HUDEP-2 (cell line): ENCODE results near the gene CRLF1.
"Not testable (repeated sequence)": the region's sequence is repeated elsewhere in the genome, so short reads cannot be mapped to it uniquely, and the experiment has no call there.

Experiments
- DNase-seq, 76 experiments: peaks; one replicate each; lab custom pipeline; 2025; ENCODE audit not compliant: unreplicated experiment in 76 of 76; lab: John Stamatoyannopoulos, UW

The CRLF1 gene

DNA sequence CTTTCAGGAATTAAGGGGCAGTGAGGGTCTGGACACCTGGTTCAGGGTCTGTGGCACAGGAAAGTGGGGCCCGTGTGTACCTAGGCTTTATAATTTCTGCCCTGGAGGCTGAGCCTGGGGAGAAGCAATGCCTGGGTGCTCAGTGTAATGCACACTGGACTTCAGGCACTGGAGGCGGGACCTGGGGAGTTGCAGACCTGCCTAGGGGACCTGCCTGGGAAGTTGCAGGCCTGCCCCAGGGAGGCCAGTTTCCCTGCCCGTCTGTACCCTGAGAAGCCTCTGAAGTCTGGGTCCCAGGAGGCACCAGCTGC, 3.6 kb upstream of the CRLF1 start:
- DNase-seq, result no peak

DNA sequence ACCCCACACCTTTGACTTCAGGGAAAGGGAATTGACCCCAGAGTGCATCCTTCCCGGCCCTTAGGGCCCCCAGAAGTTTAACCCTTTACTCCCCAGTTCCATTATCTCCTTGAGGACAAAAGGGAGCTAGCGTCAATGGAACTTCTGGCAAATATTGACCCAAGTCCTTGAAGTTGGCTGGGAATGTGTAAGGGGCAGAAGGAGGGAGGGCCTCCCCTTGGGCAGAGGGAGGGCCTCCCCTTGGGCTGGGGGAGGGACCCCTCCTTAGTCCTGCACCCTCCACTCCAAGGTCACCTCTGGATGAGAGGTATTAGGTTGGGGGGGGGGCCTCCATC, 3.1 kb upstream of the CRLF1 start:
- no peak for DNase-seq

DNA sequence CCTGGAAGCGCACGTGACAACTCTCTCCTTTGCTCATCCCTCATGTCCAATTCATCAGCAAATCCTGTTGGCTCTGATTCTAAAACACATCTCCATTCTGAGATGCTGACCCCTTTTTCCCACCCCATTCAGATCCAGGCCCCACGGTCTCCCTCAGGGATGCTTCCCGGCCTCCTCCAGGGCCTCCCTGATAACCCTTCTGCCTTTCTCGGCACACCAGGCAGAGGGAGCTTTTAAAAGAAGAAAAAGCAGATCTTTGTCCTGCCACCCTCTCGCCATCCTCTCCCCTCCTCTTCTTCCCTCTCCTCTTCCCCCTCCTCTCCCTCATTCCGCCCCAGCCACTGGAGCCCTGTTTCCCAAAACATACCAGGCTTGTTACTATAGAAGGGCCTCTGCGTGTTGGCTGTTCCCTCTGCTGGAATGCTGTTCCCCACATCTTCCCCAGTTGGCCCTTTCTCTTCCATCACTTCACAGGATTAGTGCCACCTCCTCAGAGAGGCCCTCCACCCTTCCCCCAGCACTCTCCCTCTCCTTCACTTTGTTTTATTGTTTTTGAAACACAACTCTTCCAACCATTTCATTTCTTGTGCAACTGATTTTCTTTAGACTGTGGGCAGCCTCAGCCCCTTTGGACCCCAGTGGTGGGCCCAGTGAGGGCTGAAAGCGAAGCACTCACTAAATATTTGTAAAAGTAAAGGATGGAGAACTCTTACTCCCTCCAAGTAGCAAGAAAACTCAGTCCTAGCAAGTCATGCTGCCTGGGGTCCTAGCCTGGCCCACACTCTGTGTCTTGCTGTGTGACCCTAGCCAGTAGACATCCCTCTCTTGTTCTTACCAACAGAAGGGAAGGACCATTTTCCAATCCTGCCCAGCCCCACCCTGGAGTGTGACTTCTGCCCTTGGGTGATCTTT, 2.5 kb upstream of the CRLF1 start:
- DNase-seq, result no peak

DNA sequence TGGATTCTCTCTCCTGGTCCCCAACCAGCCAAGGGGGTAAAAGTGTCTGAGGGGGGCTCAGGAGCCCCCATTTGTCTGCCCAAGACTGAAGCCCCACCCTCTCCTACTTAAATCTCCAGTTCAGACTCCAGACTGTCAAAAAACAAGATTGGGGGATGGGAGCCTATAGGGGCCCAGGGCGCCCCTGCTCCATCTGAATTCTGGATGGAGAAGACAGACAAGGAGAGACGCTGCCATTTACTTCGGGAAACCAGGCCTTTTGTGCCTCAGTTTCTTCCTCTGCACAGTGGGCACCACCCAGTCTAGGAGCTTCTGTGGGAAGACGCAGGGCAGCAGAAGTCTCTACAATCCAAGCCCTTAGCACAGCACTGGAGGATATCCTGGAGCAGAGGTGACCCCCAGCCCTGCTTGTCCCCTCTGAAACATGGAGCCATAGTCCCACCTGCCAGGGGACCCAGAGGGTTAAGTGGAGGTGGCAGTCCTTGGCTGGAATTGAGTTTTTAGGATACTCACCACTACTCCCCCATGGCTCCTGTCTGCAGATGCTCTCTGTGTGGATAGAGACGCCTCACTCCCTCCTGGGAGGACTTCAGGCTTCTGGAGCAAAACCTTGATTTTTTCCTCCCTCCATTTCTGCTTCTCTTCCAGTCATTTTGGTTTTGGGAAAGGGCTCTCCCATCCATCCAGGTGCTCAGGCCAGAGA, 1.7 kb upstream of the CRLF1 start:
- no peak for DNase-seq

DNA sequence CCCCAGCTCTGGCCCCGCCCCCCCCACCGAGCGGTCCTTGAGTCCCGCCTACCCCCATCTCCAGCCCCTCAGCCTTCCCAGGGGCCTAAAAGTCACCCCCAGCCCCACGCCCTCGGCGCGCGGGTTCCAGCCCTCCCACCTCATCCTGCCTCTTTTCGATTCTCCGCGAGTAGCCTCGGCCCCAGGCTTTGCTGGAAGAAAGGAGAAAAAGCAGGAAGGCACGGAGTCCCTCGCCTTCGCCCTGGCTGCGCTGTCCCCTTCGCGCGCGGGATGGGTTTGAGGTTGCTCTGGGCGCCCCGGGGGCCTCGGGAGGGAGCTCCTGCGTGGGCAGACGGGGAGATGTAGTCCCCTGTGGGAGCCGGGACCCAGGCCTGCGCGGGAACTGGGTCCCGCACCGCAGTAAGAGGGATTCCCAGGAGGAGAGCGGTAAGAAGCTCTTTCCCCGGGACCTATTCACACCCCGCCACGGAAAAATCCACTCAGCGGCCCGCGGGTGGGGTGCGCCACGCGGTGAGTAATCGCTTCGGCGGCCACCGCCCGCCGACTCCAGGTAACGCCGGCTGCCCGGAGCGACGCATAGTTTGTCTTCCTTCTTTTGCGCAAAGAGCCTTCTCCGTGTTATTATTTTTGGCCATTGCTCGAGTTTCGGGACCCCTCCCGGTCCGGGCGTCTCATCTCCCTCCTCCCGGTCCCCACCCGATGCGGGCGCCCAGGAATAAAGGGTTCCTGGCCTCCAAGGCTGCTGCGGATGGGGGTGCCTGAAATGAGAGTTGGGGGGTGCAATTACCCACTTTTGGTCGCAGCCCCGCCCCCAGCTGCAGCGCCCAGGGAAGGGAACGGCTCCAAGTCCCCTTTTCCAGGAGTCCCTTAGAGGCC, 865 bp upstream of the CRLF1 start:
- no peak for DNase-seq

DNA sequence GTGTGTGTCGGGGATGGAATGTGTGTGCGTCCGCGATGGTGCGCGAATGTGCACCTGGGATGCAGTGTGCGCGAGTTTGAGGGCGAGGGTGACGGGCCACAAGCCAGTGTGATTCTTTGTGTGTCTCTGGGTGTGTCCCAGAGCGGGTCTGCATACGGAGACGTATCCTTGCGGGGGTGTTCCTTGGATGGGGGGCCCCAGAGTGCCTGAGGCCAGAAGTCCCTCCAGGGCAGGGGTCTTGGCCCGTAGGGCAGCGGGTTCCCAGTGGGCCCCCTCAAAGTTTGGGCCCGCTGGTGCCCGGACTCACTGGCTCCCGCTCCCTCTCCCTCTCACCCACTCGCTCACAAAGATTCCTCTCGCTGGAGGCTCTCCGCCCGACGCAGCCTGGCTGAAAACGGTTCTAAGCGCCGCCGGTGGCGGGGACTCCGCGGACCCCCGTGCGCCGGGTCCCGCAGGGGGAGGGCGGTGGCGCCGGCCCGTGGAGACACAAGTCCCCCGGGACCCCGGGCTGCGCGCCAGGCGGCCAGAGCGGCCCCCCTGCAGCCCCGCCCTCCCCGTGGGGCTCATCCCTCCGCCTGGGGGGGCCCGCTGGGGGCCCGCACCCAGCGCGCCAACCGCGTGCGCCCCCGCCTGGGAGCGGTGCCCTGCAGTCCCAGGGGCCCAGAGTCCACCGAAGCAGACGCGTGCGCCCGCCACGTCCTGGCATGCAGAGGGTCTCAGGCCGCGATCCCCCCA, 886 bp downstream of the CRLF1 start:
- DNase-seq, result no peak

DNA sequence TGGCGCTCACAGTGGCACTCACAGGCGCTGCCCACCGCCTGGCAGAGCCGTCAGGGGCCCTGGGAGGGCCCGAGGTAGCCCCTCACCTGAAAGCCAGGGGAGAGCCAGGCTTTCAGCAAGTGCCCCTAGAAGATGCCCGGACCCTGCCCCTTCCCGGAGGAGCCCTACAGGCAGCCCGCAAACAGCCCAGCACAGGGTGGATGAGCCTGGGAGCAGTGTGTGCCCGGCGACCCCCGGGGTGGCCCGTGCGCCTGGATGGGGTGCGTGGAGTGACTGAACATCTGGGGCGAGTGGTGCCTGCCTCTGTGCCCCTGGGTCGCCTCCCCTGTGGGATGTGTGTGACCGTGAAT, 1.4 kb downstream of the CRLF1 start:
- DNase-seq, result no peak

DNA sequence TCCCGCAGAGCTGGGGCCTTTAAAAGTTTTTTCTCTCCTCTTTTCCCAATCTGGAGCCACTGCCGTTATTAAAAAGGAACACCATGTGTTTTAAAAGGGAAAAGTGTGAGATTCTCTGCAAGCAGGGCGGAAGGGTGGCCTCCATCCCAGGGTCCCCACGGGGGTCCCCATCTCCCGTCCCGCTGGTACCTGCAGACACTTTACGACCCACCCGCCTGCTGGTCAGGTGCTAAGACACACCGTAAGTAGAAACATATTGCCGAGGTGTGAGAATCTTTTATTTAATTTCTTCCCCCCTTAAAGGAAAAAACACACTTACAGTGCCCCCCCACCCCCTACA, 1.8 kb downstream of the CRLF1 start:
- DNase-seq, result no peak

DNA sequence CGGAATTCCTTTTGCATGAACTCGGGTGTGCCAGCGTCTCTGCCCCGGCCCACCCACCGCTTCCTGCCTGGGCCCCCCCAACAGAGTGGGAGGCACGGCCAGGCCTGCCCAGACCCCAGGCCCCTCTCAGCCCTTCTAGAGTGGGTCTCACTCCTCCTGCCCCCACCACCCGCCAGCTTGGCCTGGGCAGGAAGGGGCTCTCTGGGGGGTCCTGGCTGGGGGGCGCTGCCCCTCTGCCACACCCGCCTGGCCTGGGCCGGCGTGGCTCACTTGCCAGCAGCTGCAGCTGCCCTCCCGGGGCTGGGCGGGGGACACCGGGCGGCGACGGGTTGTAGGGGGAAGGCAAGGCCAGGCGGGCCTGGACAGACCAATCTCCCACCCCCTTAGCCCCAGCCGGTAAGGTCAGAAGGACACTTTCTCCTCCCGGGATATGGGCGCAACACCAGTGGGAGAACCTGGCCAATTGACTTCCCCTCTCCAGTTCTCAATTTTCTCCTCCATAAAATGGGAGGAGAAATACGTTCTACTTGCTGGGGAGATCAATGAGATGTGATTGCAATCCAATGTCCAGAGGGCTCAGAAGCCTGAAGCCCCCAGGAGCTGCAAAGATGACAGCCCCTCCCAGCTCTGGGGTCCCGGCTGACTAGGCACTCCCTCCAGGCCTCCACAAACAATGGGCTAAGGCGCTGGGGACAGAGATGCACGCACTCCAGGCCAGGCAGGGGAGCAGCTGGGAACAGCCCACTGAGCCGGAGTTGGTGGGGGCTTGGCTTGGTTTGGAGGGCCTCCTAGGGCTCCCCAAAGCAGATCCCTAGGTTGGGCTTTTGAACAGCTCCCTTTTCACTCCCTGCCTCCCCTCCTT, 2.4 kb downstream of the CRLF1 start:
- DNase-seq, result no peak

DNA sequence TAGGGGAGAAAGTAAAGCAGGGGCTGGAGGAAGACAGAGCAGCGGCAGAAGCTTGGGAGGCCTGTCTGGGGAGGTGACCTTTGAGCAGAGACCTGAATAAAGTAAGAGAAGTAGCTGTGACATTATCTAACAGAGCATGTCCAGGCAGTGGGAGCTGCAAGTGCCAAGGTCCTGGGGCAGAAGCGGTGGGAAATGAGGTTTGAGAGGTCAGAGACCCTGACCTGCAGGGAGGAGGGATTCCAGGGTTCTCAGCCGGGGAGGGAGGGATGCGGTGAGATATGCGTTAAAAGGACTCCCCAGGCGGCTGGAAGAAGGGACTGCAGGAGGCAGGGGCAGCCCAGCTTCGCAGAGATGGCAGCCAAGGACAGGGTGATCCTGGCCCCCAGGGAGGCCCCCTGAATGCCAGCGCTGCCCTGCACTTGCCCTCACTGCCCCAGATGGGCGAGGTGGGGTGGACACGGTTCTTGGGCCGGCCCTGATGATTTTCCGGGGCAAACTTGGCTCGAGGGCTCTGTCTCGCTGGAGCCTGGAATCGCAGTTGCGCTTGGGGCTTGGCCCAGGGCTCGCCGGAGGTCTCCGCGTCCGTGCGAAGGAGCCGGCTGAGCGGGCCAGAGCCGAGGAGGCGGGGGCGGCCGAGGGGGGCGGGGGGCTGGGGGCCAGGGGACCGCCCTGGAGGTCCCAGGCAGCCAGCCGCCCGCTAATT, 3.2 kb downstream of the CRLF1 start:
- DNase-seq, result peak in 27 of 76 experiments; percentile 10 to 54 (median 27)

DNA sequence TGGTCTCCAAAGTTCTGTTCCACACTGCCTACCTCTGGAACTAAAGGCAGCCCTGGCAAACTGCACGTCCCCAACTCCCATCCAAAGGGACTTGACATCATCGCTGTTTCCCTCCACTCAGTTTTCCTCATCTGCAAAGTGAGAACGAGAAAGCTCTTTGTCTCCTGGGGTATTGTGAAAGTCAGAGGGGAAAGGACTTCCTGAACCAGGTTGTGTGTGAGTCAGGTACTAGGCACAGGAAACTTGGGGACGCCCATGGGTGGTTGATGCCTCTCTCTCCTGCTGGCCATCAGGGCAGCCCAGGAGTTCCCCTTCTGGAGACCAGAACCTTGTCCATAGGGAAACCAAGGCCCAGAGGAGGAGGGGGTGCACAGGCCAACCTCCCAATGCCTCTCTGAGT, 4.7 kb downstream of the CRLF1 start:
- no peak for DNase-seq

DNA sequence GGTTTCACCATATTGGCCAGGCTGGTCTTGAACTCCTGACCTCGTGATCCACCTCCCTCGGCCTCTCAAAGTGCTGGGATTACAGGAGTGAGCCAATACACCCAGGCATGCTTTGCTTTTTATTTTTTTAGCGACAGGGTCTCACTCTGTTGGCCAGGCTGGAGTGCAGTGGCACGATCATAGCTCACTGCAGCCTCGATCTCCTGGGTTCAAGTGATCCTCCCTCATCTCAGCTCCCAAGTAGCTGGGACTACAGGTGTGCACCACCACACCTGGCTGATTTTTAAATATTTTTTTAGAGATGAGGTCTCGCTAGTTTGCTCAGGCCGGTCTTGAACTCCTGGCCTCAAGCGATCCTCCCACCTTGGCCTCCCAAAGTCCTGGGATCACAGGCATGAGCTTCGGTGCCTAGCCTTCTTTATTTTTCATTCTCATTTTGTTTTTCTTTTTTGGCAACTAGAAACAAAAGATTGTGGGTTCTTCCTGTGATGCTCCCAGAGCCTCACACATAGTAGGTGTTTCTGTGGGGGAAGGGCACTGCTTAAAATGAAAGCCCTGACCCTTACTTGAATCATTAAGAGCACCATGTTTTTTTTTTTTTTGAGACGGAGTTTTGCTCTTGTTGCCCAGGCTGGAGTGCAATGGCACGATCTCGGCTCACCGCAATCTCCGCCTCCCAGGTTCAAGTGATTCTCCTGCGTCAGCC, 5.8 kb downstream of the CRLF1 start:
- not testable (repeated sequence) for DNase-seq

DNA sequence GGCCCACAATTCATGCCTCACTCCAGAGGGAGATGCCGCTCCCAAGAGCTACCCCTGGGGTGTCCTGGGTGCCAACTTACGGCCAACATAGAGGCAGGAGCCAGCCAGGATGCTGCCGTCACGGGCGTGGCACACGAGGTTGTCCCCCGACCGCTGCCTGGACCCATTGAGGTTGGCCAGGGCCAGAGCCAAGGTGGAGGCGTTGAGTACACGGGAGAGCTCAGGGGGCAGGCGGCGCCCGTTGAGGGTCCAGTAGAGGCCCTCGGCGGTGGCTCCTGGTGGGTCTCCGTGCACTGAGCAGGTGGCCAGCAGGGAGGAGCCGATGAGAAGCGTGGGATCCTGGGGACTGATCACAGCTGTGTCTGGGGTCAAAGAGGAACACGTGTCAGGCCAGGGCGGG, 7.1 kb downstream of the CRLF1 start:
- DNase-seq, result no peak

DNA sequence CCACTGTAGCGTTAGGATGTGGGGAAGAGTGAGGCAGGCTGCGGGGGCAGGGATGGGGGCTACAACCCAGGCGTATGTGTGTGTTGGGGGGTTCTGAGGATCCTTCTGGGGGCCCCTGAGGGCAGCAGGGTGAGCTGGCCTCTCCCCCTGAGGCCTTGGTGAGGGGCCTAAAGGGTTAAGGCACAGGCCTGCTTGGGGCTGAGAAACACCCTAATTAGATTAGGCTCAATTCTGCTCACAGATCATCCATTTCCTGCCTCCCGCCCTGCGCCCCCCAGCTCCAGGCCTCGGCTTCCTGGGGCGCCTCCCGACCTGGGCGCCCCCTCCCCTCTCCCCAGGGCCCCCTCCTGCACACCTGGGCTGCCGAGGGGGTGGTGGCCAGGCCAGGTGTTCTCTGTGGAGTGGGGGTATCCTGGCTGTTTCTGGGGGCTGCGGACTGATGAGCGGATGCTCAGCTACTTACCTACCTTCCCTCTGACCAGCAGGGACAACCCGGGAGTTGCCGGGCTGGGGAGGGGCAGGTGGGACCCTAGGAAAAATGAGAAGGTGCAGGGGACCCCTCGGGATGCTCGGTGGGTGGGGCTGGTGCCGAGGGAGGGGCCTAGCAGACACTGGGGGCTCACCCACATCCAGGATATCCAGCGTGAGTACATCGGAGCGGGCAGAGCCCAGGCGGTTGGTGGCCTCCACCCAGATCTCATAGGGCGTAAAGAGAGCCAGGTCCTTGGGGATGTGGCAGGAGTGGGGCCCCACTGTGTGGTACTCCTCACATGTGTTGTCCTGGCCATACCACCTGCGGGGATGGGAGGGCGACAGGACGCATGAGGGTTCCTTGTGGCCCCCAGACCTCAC, 8.6 kb downstream of the CRLF1 start:
- no peak for DNase-seq

DNA sequence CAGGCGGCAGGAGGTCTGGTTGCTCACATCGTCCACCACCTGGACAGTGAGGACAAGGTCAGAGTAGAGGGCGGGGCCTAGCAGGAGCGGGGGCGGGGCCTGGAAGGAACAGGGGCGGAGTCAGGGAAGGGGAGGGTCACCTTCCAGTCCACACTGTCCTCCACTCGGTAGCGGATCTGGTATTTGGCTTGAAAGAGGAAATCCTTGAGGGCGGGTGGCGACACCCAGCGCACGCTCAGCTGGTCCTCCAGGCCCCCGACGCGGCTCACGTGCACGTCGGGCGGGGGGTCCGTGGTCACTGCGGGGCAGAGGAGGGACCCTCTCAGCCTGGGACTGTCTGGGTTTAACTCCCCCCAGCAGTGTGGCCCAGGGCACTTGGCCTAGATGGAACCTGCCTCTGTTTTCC, 9.8 kb downstream of the CRLF1 start:
- peak in 44 of 76 experiments; percentile 20 to 66 (median 40) for DNase-seq

DNA sequence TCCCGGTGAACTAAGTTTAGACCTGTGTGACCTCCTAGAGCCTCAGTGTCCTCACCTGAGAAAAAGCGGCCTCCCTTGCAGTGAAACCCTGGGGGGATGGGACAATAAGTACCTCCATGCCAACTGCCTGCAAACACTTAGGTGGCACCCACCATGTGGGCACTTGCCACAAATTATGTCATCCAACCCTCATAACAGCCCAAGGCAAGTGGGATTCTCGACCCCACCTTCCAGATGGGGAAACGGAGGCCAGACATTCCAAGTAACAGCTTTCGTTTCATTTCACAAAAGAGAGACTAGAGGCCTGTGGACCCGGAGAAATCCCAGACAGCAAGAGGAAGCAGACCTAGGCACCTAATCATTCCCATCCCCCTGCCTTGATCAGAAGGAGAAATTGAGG, 11.1 kb downstream of the CRLF1 start:
- no peak for DNase-seq

DNA sequence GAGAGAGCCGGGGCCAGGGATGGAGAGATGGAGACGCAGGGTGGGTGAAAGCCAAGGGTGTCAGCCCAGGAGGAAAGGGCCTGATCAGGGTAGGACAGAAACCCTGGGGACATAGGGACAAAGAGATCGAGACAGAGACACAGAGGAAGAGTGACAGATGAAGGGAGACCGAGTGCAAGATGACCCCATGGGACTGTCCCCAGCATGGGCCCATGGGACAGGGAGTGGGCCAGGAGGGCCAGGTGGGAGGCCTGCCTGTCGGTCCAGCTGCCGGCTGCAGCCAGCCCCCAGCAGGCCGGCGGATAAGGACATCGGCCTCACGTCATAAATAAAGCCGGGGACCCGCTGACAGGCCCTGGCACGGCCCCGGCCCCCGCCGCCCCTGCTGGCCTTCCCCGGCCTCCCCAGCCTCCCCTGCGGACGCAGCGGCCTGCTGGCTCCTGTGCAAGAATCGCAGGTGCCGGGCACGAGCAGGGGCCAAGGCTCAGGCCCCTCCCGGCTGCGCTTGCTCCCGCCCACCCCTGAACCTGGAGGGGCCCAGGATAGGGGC, 11.7 kb downstream of the CRLF1 start:
- DNase-seq, result no peak
